Lower lobe of right lung (tissue), 2 donors: ENCODE data around the gene ENOX2. TPM values are rescaled to one million over a fixed set of nuclear protein-coding genes. Genes with fewer than 3 reads are reported as not detected.

Experiments
- ATAC-seq, 2 donors: fragments of 200-7000 bp; cut with Tn5 transposase; one replicate each; pipeline ENCODE4 v1.9.1; 2020 to 2022; ENCODE audit warnings: mild to moderate bottlenecking in 2 of 2, moderate library complexity in 2 of 2
- DNase-seq: peaks from one replicate; pipeline ENCODE4 v3.0.0-alpha.2; 2020
- H3K27ac ChIP-seq: fragments of 200-600 bp; one replicate; pipeline ENCODE4 v1.8.0; 2022
- H3K27me3 ChIP-seq: fragments of 200-600 bp; one replicate; pipeline ENCODE4 v1.8.0; 2022; ENCODE audit warnings: low read depth
- H3K36me3 ChIP-seq: fragments of 200-600 bp; one replicate; pipeline ENCODE4 v1.8.0; 2022; ENCODE audit warnings: mild to moderate bottlenecking
- H3K4me1 ChIP-seq: fragments of 200-600 bp; one replicate; pipeline ENCODE4 v1.8.0; 2022
- H3K4me3 ChIP-seq: fragments of 200-600 bp; one replicate; pipeline ENCODE4 v1.8.0; 2022; ENCODE audit warnings: mild to moderate bottlenecking
- H3K9me3 ChIP-seq: fragments of 200-600 bp; one replicate; pipeline ENCODE4 v1.8.0; 2022
- CTCF ChIP-seq: fragments of 200-600 bp; IDR thresholded peaks from one replicate; pipeline ENCODE4 v1.8.0; 2022; ENCODE audit warnings: antibody characterized with exemption, mild to moderate bottlenecking
- intact Hi-C: fragments of 100-400 bp; cut with DNase I; formaldehyde crosslinking; loops from one replicate; pipeline ENCODE4 v1.11.0; 2022
- total RNA-seq: library from RNA; stranded (reverse); fragmentation: NEBNext Ultra II Directional; extraction: Animal tissue kit (Norgen Biotek cat#: 25700); gene quantifications from one replicate; pipeline ENCODE4 v1.2.1, GENCODE V29; 2021
- donor health status: DM: no; HTN: yes; CAD: no; lungs with severe emphysema.

ENOX2 gene
- total RNA-seq, 1 donor from 2014 or later: 16.8 TPM

- ATAC-seq: no peak
- H3K27ac ChIP-seq: no peak overlapping the region
- no peak overlapping the region for H3K4me3 ChIP-seq
- TF ChIP-seq CTCF: no peak
- DNase-seq: no peak
- no peaks in the 10 kb centered on the region for H3K9me3 ChIP-seq
- intact Hi-C loops: no loop called here
- H3K4me1 ChIP-seq: no peaks in the 10 kb centered on the region
- H3K36me3 ChIP-seq: no peaks in the 10 kb centered on the region
- H3K27me3 ChIP-seq: no peaks in the 10 kb centered on the region
Observed at GRCh38 chrX:130769835-130770234, 133.2 kb downstream of the ENOX2 start.

- intact Hi-C loops: no loop called here
- Histone ChIP-seq H3K27ac (no peak overlapping the region), H3K36me3 (no peaks in the 10 kb centered on the region), H3K4me3 (no peak overlapping the region), H3K27me3 (no peaks in the 10 kb centered on the region), H3K9me3 (no peaks in the 10 kb centered on the region), H3K4me1 (no peaks in the 10 kb centered on the region)
- no peak for ATAC-seq
- no peak for TF ChIP-seq CTCF
- no peak for DNase-seq
Observed at GRCh38 chrX:130758072-130758471, 144.9 kb downstream of the ENOX2 start.

GRCh38 chrX:130756233-130756632 lies 146.8 kb downstream of the ENOX2 start:
- Histone ChIP-seq H3K9me3 (no peaks in the 10 kb centered on the region), H3K36me3 (no peaks in the 10 kb centered on the region), H3K27me3 (no peaks in the 10 kb centered on the region), H3K27ac (no peak overlapping the region), H3K4me3 (no peak overlapping the region), H3K4me1 (no peaks in the 10 kb centered on the region)
- no peak for TF ChIP-seq CTCF
- DNase-seq (no peak), ATAC-seq (no peak)
- intact Hi-C loops: no loop called here

- no peaks in the 10 kb centered on the region for H3K27me3 ChIP-seq
- no peak for TF ChIP-seq CTCF
- intact Hi-C loops: no loop called here
- ATAC-seq: no peak
- no peak for DNase-seq
- no peaks in the 10 kb centered on the region for H3K36me3 ChIP-seq
- H3K4me1 ChIP-seq: no peaks in the 10 kb centered on the region
- H3K9me3 ChIP-seq: no peaks in the 10 kb centered on the region
- no peak overlapping the region for H3K4me3 ChIP-seq
- H3K27ac ChIP-seq: no peak overlapping the region
Observed at GRCh38 chrX:130754353-130754752, 148.7 kb downstream of the ENOX2 start.

GRCh38 chrX:130746709-130747342 lies 156.2 kb downstream of the ENOX2 start:
- intact Hi-C loops: no loop called here
- Histone ChIP-seq H3K27me3 (no peaks in the 10 kb centered on the region), H3K27ac (no peak overlapping the region), H3K4me1 (no peaks in the 10 kb centered on the region), H3K9me3 (no peaks in the 10 kb centered on the region), H3K4me3 (no peak overlapping the region), H3K36me3 (no peaks in the 10 kb centered on the region)
- ATAC-seq (no peak), DNase-seq (no peak)
- no peak for TF ChIP-seq CTCF

- H3K4me3 ChIP-seq: no peak overlapping the region
- H3K27ac ChIP-seq: no peak overlapping the region
- no peaks in the 10 kb centered on the region for H3K27me3 ChIP-seq
- DNase-seq (no peak), ATAC-seq (no peak)
- H3K36me3 ChIP-seq: no peaks in the 10 kb centered on the region
- TF ChIP-seq CTCF: no peak
- no peaks in the 10 kb centered on the region for H3K9me3 ChIP-seq
- H3K4me1 ChIP-seq: no peaks in the 10 kb centered on the region
- intact Hi-C loops: no loop called here
Observed at GRCh38 chrX:130746077-130746476, 156.9 kb downstream of the ENOX2 start.
